Vagina (tissue), 2 donors: ENCODE measurements around the gene PYM1.

ENCODE experiments used
- POLR2A ChIP-seq, 2 donors: fragments of 450-650 bp; IDR thresholded peaks; one replicate each; pipeline ENCODE4 v1.6.1; 2017; ENCODE audit warnings: antibody characterized with exemption in 2 of 2, mild to moderate bottlenecking in 2 of 2, moderate library complexity in 2 of 2
- TF ChIP-seq, protein P1 (sequence below), 3 experiments: fragments of 450-650 bp in 2 of 3; fragments of 200-600 bp in 1 of 3; sonication (generic) in 1 of 3; IDR thresholded peaks; one replicate each; pipeline ENCODE4 v1.5.1; 2017 to 2019; ENCODE audit warnings: antibody characterized with exemption in 3 of 3, mild to moderate bottlenecking in 2 of 3, moderate library complexity in 2 of 3

DNA sequence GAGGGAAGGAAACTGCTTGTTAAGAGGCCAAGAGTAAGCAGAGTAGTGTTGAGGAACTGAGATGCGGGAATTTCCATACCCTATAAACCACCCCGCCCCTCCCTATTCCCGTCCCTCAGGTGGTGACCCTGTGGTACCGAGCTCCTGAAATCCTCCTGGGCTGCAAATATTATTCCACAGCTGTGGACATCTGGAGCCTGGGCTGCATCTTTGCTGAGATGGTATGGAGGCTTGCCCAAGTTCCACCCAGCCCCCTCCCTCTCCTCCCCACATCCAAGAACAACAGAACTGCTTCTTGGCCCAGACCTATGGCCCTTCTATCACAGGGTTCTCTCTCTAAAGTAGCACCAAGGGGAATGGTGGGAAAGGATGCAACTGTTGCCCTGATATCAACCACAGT, 41.7 kb upstream of the PYM1 start:
- TF ChIP-seq, protein P1, sequence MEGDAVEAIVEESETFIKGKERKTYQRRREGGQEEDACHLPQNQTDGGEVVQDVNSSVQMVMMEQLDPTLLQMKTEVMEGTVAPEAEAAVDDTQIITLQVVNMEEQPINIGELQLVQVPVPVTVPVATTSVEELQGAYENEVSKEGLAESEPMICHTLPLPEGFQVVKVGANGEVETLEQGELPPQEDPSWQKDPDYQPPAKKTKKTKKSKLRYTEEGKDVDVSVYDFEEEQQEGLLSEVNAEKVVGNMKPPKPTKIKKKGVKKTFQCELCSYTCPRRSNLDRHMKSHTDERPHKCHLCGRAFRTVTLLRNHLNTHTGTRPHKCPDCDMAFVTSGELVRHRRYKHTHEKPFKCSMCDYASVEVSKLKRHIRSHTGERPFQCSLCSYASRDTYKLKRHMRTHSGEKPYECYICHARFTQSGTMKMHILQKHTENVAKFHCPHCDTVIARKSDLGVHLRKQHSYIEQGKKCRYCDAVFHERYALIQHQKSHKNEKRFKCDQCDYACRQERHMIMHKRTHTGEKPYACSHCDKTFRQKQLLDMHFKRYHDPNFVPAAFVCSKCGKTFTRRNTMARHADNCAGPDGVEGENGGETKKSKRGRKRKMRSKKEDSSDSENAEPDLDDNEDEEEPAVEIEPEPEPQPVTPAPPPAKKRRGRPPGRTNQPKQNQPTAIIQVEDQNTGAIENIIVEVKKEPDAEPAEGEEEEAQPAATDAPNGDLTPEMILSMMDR (IDR thresholded peaks at IDR 0.05): no peak
- TF ChIP-seq POLR2A (IDR thresholded peaks at IDR 0.05): no peak
